AG09309 (cell line): ENCODE data around the gene LOXL1.

Source experiments
- DNase-seq: peaks from one replicate; pipeline ENCODE4 v3.0.0-alpha.2; 2010; ENCODE audit warnings: low read depth
- H3K4me3 ChIP-seq: 2 replicates; pipeline ENCODE4 v1.5.1; 2011; ENCODE audit warnings: mild to moderate bottlenecking, low read depth, low read length, moderate library complexity; ENCODE audit not compliant: control insufficient read depth
- TF ChIP-seq, protein P1 (sequence below): IDR thresholded peaks from 2 replicates; pipeline ENCODE4 v1.5.1; 2011; ENCODE audit warnings: mild to moderate bottlenecking, low read depth, low read length, inconsistent platforms; ENCODE audit not compliant: insufficient read depth, control insufficient read depth; ENCODE audit errors: missing control alignments

Gene LOXL1

DNA sequence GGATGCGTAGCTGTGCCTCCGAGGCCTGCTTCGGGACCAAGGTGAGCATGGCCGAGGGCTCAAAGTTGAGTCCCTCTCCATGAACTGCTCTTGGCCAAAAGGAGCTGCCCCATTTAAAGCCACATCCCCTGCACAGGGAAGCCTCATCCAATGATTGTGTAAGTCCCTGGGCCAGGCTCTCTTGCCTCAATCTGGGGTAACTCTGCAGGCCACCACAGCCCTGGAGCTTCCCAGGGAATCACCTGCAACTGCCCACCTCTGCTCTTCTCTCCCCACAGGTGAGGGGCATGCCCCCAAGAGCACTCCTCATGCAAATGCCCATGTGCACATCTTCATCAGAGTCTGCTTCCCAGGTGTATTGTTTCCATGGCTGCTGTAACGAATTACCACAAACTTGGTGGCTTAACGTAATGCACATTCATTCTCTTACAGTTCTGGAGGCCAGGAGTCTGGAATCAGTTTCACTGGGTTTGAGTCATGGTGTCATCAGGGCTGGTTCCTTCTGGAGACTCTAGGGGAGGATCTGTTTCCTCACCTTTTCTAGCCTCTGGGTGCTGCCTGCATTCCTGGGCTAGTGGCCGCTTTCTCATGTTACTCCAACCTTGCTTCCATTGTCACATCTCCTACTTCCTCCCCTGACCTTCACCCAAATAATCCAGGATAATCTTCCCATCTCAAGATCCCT is 25.0 kb upstream of the LOXL1 start:
- TF ChIP-seq, protein P1, sequence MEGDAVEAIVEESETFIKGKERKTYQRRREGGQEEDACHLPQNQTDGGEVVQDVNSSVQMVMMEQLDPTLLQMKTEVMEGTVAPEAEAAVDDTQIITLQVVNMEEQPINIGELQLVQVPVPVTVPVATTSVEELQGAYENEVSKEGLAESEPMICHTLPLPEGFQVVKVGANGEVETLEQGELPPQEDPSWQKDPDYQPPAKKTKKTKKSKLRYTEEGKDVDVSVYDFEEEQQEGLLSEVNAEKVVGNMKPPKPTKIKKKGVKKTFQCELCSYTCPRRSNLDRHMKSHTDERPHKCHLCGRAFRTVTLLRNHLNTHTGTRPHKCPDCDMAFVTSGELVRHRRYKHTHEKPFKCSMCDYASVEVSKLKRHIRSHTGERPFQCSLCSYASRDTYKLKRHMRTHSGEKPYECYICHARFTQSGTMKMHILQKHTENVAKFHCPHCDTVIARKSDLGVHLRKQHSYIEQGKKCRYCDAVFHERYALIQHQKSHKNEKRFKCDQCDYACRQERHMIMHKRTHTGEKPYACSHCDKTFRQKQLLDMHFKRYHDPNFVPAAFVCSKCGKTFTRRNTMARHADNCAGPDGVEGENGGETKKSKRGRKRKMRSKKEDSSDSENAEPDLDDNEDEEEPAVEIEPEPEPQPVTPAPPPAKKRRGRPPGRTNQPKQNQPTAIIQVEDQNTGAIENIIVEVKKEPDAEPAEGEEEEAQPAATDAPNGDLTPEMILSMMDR = no peak
- DNase-seq = no peak
- H3K4me3 ChIP-seq = no peak overlapping the region

DNA sequence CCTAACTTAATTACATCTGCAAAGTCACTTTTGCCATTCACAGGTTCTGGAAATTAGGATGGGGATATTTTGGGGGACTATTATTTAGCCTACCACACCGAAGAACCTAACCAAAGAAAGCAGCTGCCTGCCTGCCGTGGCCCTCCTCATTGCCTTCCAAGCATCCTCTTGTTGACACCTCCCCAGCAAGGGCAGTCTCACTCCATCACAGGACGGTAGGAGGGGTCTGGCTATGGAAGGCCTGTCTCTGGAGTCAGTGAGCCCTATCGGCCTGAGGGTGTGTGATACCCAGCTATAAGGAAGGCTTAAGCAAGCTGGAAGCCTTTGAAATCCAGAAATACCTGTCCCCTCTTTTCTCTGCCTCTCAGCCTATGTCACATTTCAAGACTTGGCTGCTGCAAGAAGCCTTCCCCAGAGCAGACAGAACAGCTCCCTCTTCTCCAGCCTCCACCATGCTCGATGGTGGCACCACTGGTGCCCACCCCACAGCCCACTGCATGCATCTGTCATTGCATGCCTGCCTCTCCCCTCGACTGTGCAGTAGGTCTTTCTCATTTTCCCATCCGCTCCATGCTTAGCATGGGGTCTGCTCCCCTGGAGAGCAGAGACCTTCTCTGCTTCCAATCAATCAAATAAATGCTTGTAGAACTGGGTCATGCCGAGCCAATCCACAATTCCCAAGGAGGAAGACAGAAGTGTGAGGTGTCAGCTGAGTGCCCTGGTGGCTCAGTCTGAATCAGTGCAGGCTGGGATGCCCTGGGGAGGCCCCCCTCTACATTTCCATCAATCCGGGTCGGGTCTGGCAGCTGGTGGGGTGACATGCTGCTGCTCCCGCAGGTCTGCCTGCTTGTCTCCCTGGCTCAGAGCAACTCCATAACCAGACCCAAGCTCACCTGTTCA is 23.9 kb upstream of the LOXL1 start:
- H3K4me3 ChIP-seq = no peak overlapping the region
- DNase-seq = no peak
- TF ChIP-seq, protein P1 = no peak

DNA sequence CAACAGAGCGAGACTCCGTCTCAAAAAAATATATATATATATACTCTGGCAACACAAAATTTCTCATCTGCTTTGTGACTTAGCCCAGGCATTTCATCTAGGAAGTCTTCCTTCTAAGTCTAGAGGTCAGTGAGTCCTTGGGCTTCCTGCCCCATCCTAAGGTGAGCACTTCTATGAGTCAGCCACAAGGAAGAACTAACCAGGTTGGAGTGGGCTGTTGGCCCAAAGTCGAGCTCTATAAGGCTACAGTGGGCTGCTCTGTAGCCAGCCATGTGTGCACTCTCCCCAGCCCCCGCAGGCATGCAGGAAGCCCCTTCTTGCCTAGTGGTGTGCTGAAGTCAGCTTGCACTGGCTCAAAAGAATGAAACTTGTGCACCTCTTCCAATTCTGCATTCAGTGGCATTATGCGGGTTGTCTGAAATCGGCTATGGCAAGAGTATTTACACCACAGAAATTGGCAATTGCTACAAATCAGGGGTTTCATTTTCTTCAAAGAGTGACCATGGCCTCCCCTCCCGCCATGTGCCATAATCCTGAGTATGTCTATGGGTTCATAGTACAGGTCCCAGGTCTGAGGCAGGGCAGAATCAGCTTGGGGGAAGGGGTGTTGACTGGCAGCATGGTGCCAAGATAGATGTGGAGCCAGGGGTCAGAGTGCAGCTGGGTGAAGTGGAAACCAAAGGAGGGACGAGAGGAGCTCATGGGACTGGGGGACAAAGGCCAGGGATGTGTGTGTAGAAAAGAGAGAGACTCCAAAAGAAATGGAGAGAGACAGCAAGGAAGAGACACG is 22.0 kb upstream of the LOXL1 start:
- TF ChIP-seq, protein P1 = no peak
- no peak overlapping the region for H3K4me3 ChIP-seq
- no peak for DNase-seq

DNA sequence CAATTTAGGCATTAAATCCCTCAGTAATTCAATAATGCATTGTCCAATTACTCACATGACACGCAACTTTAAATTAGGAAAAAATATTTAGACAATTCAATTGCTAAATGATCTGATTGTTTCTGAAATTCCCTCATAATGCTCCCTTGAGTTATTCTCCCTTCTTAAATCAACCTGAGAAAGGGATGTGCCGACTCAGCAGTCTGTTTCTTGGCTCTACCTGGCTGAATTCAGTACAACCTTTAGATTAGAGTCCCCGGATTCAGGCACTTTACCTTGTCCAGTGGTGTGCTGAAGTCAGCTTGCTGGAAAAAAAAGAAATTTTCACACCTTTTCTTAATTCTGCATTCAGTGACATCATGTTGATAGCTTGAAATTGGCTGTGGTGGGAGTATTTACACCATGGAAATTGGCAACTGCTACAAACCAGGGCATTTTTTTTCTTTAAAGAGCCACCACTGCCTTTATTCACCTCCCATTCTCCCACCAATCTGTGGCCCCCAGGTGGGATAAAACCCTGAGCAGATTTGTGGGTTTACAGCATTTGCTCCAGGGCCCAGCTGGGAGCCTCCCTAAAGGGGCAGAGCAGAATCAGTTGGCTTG is 20.9 kb upstream of the LOXL1 start:
- TF ChIP-seq, protein P1 = no peak
- no peak for DNase-seq

DNA sequence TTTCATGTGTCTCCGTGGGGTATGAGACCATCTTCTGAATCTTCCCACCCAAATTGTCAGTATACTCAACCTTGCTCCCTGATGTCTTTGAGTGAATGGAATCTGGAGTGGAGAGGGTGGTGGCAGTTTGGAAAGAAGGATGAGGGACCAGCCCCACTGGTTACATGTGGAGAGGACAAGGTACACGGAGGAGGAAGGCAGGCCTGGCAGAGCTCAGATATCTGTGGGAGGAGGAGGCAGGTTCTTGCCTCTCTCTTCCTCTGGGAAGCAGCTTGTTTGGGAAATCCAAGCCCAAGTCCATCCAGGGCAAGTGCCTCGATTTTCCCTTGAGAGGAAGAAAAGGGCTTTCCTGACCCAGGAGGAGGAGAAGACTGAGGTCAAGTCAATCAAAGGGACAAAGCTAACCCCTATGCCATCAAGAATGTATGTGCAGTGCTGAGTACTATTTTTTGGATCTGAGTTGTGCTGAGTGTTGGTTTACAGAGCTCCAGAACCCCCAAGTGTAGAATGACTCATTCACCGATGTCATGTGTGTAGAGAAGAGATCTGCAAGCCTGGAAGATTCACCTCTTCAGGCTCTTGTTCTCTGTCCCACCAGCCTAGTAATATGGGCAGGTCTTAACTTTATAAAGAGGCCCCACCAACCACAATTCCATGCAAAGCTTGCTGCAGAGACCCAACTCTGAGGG is 19.8 kb upstream of the LOXL1 start:
- H3K4me3 ChIP-seq = no peak overlapping the region
- TF ChIP-seq, protein P1 = no peak
- no peak for DNase-seq

More for the DNA sequence above, 20.9 kb upstream of the LOXL1 start:
- no peak overlapping the region for H3K4me3 ChIP-seq
